ENCODE measurements around the gene ALOX15. TPM values are rescaled to one million over a fixed set of nuclear protein-coding genes. Genes with fewer than 3 reads are reported as not detected.

Gene ALOX15
- total and polyA plus RNA-seq, 2 donors (not counting 1 experiment from before 2014, with no cell fraction given): not detected

- Histone ChIP-seq H3K27ac (ENCODE audit: insufficient read depth, low read length) (no peak overlapping the region), H3K4me1 (ENCODE audit: control insufficient read depth, extremely low read depth, insufficient read depth, low read length) (peaks cover 10% of the 10 kb centered on the region), H3K79me2 (ENCODE audit: control insufficient read depth, insufficient read depth, low read length) (no peaks in the 10 kb centered on the region), H4K20me1 (ENCODE audit: control insufficient read depth, extremely low read depth, insufficient read depth, low read length) (no peaks in the 10 kb centered on the region), H3K9ac (ENCODE audit: insufficient read depth, low read length) (no peak overlapping the region), H3K9me3 (ENCODE audit: control insufficient read depth, insufficient read depth, low read depth, low read length) (no peaks in the 10 kb centered on the region), H3K36me3 (ENCODE audit: control insufficient read depth, insufficient read depth, low read length) (peaks cover 20% of the 10 kb centered on the region), H3K27me3 (ENCODE audit: control insufficient read depth, insufficient read depth, low read length) (no peaks in the 10 kb centered on the region), H3K4me2 (ENCODE audit: extremely low read depth, insufficient read depth, low read length) (no peak overlapping the region), H2AFZ (ENCODE audit: low read length) (no peak overlapping the region), H3K4me3 (replicated peaks in 1 of 4; ENCODE audit: control extremely low read depth in 1 of 4, insufficient read depth in 1 of 4, low read depth in 3 of 4, low read length in 4 of 4) (no peak overlapping the region)
- DNase-seq (ENCODE audit: low read depth in 2 of 2): no peak
- TF ChIP-seq EZH2 (IDR thresholded peaks at IDR 0.05; ENCODE audit: low read length, missing control alignments): no peak
- TF ChIP-seq, protein P1, sequence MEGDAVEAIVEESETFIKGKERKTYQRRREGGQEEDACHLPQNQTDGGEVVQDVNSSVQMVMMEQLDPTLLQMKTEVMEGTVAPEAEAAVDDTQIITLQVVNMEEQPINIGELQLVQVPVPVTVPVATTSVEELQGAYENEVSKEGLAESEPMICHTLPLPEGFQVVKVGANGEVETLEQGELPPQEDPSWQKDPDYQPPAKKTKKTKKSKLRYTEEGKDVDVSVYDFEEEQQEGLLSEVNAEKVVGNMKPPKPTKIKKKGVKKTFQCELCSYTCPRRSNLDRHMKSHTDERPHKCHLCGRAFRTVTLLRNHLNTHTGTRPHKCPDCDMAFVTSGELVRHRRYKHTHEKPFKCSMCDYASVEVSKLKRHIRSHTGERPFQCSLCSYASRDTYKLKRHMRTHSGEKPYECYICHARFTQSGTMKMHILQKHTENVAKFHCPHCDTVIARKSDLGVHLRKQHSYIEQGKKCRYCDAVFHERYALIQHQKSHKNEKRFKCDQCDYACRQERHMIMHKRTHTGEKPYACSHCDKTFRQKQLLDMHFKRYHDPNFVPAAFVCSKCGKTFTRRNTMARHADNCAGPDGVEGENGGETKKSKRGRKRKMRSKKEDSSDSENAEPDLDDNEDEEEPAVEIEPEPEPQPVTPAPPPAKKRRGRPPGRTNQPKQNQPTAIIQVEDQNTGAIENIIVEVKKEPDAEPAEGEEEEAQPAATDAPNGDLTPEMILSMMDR (conservative IDR thresholded peaks at IDR 0.05 in 1 of 2, IDR thresholded peaks at IDR 0.05 in 1 of 2; ENCODE audit: low read depth in 1 of 2, low read length in 2 of 2): no peak
These were observed 34.3 kb upstream of the ALOX15 start for GRCh38 chr17:4675791-4676190.

GRCh38 chr17:4674685-4674998, 33.2 kb upstream of the ALOX15 start:
- Histone ChIP-seq H3K36me3 (ENCODE audit: control insufficient read depth, insufficient read depth, low read length) (peaks cover 18% of the 10 kb centered on the region), H3K27me3 (ENCODE audit: control insufficient read depth, insufficient read depth, low read length) (no peaks in the 10 kb centered on the region), H3K9ac (ENCODE audit: insufficient read depth, low read length) (no peak overlapping the region), H2AFZ (ENCODE audit: low read length) (no peak overlapping the region), H3K79me2 (ENCODE audit: control insufficient read depth, insufficient read depth, low read length) (no peaks in the 10 kb centered on the region), H3K4me3 (replicated peaks in 1 of 4; ENCODE audit: control extremely low read depth in 1 of 4, insufficient read depth in 1 of 4, low read depth in 3 of 4, low read length in 4 of 4) (no peak overlapping the region), H3K27ac (ENCODE audit: insufficient read depth, low read length) (no peak overlapping the region), H4K20me1 (ENCODE audit: control insufficient read depth, extremely low read depth, insufficient read depth, low read length) (no peaks in the 10 kb centered on the region), H3K4me2 (ENCODE audit: extremely low read depth, insufficient read depth, low read length) (no peak overlapping the region), H3K4me1 (ENCODE audit: control insufficient read depth, extremely low read depth, insufficient read depth, low read length) (peaks cover 7% of the 10 kb centered on the region), H3K9me3 (ENCODE audit: control insufficient read depth, insufficient read depth, low read depth, low read length) (no peaks in the 10 kb centered on the region)
- DNase-seq (ENCODE audit: low read depth in 2 of 2): no peak
- TF ChIP-seq EZH2 (IDR thresholded peaks at IDR 0.05; ENCODE audit: low read length, missing control alignments): no peak
- TF ChIP-seq, protein P1 (conservative IDR thresholded peaks at IDR 0.05 in 1 of 2, IDR thresholded peaks at IDR 0.05 in 1 of 2; ENCODE audit: low read depth in 1 of 2, low read length in 2 of 2): no peak

- Histone ChIP-seq H3K4me3 (replicated peaks in 1 of 4; ENCODE audit: control extremely low read depth in 1 of 4, insufficient read depth in 1 of 4, low read depth in 3 of 4, low read length in 4 of 4) (no peak overlapping the region), H3K36me3 (ENCODE audit: control insufficient read depth, insufficient read depth, low read length) (peaks cover 18% of the 10 kb centered on the region), H4K20me1 (ENCODE audit: control insufficient read depth, extremely low read depth, insufficient read depth, low read length) (no peaks in the 10 kb centered on the region), H2AFZ (ENCODE audit: low read length) (no peak overlapping the region), H3K27ac (ENCODE audit: insufficient read depth, low read length) (no peak overlapping the region), H3K79me2 (ENCODE audit: control insufficient read depth, insufficient read depth, low read length) (no peaks in the 10 kb centered on the region), H3K27me3 (ENCODE audit: control insufficient read depth, insufficient read depth, low read length) (no peaks in the 10 kb centered on the region), H3K9me3 (ENCODE audit: control insufficient read depth, insufficient read depth, low read depth, low read length) (no peaks in the 10 kb centered on the region), H3K4me2 (ENCODE audit: extremely low read depth, insufficient read depth, low read length) (no peak overlapping the region), H3K4me1 (ENCODE audit: control insufficient read depth, extremely low read depth, insufficient read depth, low read length) (peaks cover 6% of the 10 kb centered on the region), H3K9ac (ENCODE audit: insufficient read depth, low read length) (no peak overlapping the region)
- no peak for TF ChIP-seq EZH2 (IDR thresholded peaks at IDR 0.05; ENCODE audit: low read length, missing control alignments)
- TF ChIP-seq, protein P1 (conservative IDR thresholded peaks at IDR 0.05 in 1 of 2, IDR thresholded peaks at IDR 0.05 in 1 of 2; ENCODE audit: low read depth in 1 of 2, low read length in 2 of 2): no peak
- no peak for DNase-seq (ENCODE audit: low read depth in 2 of 2)
These were observed 32.7 kb upstream of the ALOX15 start for GRCh38 chr17:4673986-4674684.
